ENCODE data around the gene SCNM1.
"Not testable (repeated sequence)": the region's sequence is repeated elsewhere in the genome, so short reads cannot be mapped to it uniquely, and the experiment has no call there.

SCNM1 gene

DNA sequence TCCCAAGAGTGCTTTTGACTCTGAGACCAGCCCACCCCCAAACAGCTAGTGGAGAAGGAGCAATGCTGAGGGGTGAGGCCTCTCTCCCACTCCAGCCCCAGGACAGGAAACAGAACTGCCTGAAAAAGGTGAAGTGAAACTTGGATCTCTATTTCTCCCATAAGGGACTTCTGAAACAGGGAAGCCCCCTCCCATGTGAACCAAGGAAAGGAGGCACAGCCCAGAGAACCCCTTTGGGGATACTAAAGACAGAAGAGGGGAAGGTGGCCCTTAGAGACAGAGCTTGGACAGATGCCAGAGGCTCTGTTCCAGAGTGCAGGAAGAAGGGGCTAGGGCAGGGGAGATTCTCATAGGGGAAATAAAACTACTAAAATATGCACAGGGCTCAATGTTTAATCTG is 6.6 kb upstream of the SCNM1 start:
- Mint-ChIP-seq H3K36me3 (peaks cover 58% of the 10 kb centered on the region), H3K27me3 (no peaks in the 10 kb centered on the region), H3K9me3 (no peaks in the 10 kb centered on the region), H3K4me3 (peak overlapping the region; percentile 41), H3K27ac (peak overlapping the region; percentile 94), H3K4me1 (peaks cover 75% of the 10 kb centered on the region)
- no peak for DNase-seq
- CTCF ChIA-PET: interaction anchor here (1.9 to 8.9 kb wide), 2 partner anchors 59 to 93 kb away, joined by 7 to 160 read pairs; no protein-coding TSS in a partner anchor

DNA sequence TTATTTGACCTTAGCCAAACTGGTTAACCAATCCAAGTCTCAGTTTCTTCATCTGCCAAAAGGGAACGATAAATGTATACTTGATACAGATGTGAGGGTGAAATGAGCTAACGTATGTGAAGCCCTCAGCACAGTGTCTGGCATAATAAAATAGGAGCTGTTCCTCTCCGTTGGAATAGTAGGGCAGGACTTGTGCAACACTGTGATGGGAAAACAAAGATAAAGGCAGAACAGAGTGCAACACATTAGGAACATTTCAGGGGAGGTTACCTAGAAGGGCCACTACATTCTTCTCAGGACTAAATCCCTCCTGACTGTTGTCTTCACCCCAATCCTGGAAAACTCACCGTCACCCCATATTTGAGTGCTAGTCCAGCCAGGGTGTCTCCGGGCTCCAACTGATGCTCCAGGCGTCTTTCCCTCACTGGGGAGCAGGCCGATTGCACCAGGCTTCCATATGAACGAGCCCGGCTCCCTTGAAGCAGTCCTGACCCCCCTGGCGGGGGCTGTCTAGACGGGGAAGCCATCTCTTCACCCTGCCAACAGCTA is 1.1 kb upstream of the SCNM1 start:
- CTCF ChIA-PET: interaction anchor here (0.9 to 1.0 kb wide), 2 partner anchors 65 to 140 kb away, joined by 3 read pairs; no protein-coding TSS in a partner anchor
- no peak for DNase-seq
- H3K36me3 Mint-ChIP-seq: peaks cover 63% of the 10 kb centered on the region
- H3K27me3 Mint-ChIP-seq: peaks cover 4% of the 10 kb centered on the region
- no peaks in the 10 kb centered on the region for H3K9me3 Mint-ChIP-seq
- H3K4me1 Mint-ChIP-seq: peaks cover 71% of the 10 kb centered on the region
- peak overlapping the region; percentile 86 for H3K4me3 Mint-ChIP-seq
- H3K27ac Mint-ChIP-seq: peak overlapping the region; percentile 93

DNA sequence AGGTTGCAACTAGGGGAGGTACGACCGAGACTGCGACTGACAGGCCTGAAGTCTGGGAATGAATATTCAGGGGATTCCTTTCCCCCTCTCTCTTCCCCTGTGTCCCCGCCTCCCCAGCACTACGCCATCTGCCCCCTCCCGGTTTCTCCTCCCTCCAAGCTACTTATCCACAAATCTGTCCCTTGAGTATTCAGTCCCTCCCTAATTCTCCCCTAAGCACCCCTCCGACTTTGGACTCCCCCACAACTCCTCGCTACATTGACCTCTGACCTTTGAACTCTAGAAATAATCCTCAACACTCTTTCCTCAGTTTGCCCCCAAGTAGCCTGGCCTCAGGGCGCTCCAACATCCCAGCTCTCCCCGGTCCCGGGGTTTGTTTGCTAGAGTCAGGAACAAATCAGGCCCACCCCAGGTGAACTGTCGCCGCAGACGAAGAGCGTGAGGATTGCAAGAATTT is 635 bp upstream of the SCNM1 start:
- Mint-ChIP-seq H3K4me1 (peaks cover 67% of the 10 kb centered on the region), H3K27ac (peak overlapping the region; percentile 93), H3K9me3 (no peaks in the 10 kb centered on the region), H3K36me3 (peaks cover 59% of the 10 kb centered on the region), H3K4me3 (peak overlapping the region; percentile 86), H3K27me3 (peaks cover 4% of the 10 kb centered on the region)
- DNase-seq: no peak
- CTCF ChIA-PET: interaction anchor here (0.9 to 1.0 kb wide), 2 partner anchors 66 to 141 kb away, joined by 3 read pairs; no protein-coding TSS in a partner anchor

DNA sequence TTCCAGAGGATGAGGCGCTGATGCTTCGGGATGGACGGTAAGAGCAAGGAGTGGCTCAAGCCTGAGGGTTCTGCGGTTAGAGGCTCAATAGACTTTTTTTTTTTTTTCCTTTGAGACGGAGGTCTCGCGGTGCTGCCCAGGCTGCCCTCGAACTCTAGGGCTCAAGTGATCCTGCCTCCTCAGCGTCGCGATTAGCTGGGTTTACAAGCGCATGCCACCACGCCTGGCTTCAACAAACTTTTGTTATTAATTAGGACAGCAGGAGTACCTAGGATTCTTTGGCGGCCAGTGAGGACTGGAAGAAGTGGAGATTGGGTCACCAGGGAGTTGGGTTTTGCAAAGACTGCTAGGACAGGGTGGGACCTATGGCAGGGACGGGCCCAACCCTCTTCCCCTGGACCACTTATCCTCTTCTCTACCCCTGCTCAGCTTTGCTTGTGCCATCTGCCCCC is 587 bp downstream of the SCNM1 start:
- peaks cover 4% of the 10 kb centered on the region for H3K27me3 Mint-ChIP-seq
- H3K36me3 Mint-ChIP-seq: peaks cover 50% of the 10 kb centered on the region

GRCh38 chr1:151167116-151167515 is 1.2 kb downstream of the SCNM1 start:
- peak overlapping the region; percentile 74 for H3K27ac Mint-ChIP-seq
- no peak for DNase-seq
- CTCF ChIA-PET: interaction anchor here (1.0 to 1.8 kb wide), 2 partner anchors 9 to 67 kb away, joined by 3 to 4 read pairs; partner anchors contain the start of gene TMOD4
- peak overlapping the region; percentile 86 for H3K4me3 Mint-ChIP-seq
- H3K36me3 Mint-ChIP-seq: peaks cover 45% of the 10 kb centered on the region
- H3K27me3 Mint-ChIP-seq: peaks cover 4% of the 10 kb centered on the region
- peaks cover 50% of the 10 kb centered on the region for H3K4me1 Mint-ChIP-seq
- H3K9me3 Mint-ChIP-seq: no peaks in the 10 kb centered on the region

More for the DNA sequence above, 587 bp downstream of the SCNM1 start:
- Mint-ChIP-seq H3K27ac (peak overlapping the region; percentile 93), H3K4me1 (peaks cover 56% of the 10 kb centered on the region), H3K4me3 (peak overlapping the region; percentile 86), H3K9me3 (no peaks in the 10 kb centered on the region)
- DNase-seq: no peak
- CTCF ChIA-PET: interaction anchor here (0.8 to 1.8 kb wide), 4 partner anchors 9 to 66 kb away, joined by 3 to 4 read pairs (median 4); partner anchors contain the start of genes TMOD4 and TNFAIP8L2

GRCh38 chr1:151171190-151171589 is 5.2 kb downstream of the SCNM1 start:
- H3K4me3 Mint-ChIP-seq: no peak overlapping the region
- H3K27me3 Mint-ChIP-seq: no peaks in the 10 kb centered on the region
- CTCF ChIA-PET: interaction anchor here (0.5 to 1.1 kb wide), 4 partner anchors 14 to 169 kb away, joined by 3 to 7 read pairs (median 3); no protein-coding TSS in a partner anchor
- H3K4me1 Mint-ChIP-seq: peaks cover 21% of the 10 kb centered on the region
- no peak overlapping the region for H3K27ac Mint-ChIP-seq
- DNase-seq: no peak
- peaks cover 39% of the 10 kb centered on the region for H3K36me3 Mint-ChIP-seq
- H3K9me3 Mint-ChIP-seq: no peaks in the 10 kb centered on the region

- Mint-ChIP-seq H3K4me1 (no peaks in the 10 kb centered on the region), H3K36me3 (peaks cover 43% of the 10 kb centered on the region), H3K27me3 (no peaks in the 10 kb centered on the region), H3K27ac (peak overlapping the region; percentile 30), H3K4me3 (no peak overlapping the region), H3K9me3 (no peaks in the 10 kb centered on the region)
- CTCF ChIA-PET: interaction anchor here (0.7 to 1.3 kb wide), 4 partner anchors 8 to 75 kb away, joined by 3 to 4 read pairs (median 4); no protein-coding TSS in a partner anchor
- DNase-seq: no peak
Measured at GRCh38 chr1:151175041-151175741, 9.2 kb downstream of the SCNM1 start.

- CTCF ChIA-PET: interaction anchor here (0.6 to 1.0 kb wide), 3 partner anchors 9 to 486 kb away, joined by 3 to 4 read pairs (median 4); no protein-coding TSS in a partner anchor
- peaks cover 49% of the 10 kb centered on the region for H3K36me3 Mint-ChIP-seq
Measured at GRCh38 chr1:151175863-151176262, 9.9 kb downstream of the SCNM1 start, which contains the start of gene TMOD4. Gene TMOD4, minus strand, starts transcription at chr1:151175981. Its CDS starts 1,106 bp downstream, at chr1:151174875.

DNA sequence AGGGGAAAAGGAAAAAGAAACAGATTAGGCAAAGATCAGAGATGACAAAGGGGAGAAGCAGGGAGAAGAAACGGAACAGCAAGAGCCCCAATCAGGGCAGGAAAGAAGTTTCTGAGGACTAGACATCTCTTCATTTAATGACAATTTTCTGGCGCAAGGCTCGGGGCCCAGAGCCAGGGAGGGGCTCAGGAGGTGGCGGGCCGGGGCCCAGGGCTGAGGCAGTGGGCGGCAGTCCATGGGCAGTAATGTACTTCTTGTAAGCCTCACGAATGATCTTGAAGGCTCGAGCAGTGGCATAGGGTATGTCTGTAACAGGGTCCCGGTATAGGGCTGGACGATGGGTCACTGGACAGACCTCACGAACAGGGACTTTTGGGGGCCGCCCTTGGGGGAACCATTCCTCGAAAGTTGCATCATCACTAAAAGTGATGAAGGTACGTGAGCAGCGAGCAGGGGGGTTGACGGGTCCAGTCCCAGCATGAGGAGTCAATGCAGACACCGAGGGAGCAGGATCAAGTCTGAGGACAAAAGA is 10.6 kb downstream of the SCNM1 start:
- Mint-ChIP-seq H3K9me3 (no peaks in the 10 kb centered on the region), H3K27me3 (no peaks in the 10 kb centered on the region), H3K4me1 (no peaks in the 10 kb centered on the region), H3K4me3 (no peak overlapping the region), H3K27ac (peak overlapping the region; percentile 47), H3K36me3 (peaks cover 55% of the 10 kb centered on the region)
- CTCF ChIA-PET: interaction anchor here (0.6 to 1.4 kb wide), 5 partner anchors 8 to 485 kb away, joined by 3 to 4 read pairs (median 4); partner anchors contain the start of genes LYSMD1 and SCNM1
- DNase-seq: no peak

More at GRCh38 chr1:151175863-151176262, 9.9 kb downstream of the SCNM1 start, which contains the start of gene TMOD4:
- Mint-ChIP-seq H3K4me1 (no peaks in the 10 kb centered on the region), H3K9me3 (no peaks in the 10 kb centered on the region), H3K4me3 (no peak within 1 kb of the TSS), H3K27ac (peak within 1 kb of the TSS; percentile 47), H3K27me3 (no peaks in the 10 kb centered on the region)
- DNase-seq: no peak

DNA sequence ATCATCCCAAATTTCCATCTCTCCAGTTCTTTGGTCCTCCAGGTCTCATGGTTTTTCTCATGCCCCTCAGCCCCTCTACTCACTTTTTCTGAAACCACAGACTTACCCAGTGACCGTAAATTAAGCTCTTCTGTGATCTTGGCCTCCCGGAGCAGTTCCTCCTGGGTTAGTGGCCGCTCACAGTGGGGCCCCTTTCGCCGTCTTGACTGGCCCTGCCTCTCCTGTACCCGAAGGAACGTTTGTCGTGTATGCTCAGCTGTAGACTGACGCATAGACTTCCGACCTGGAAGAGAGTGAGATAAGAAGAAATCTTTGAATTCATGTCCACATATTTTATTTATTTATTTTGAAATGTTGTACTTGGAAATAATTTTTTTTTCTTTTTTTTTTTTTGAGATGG is 18.3 kb downstream of the SCNM1 start:
- Mint-ChIP-seq H3K9me3 (no peaks in the 10 kb centered on the region), H3K36me3 (peaks cover 48% of the 10 kb centered on the region), H3K4me1 (peaks cover 19% of the 10 kb centered on the region), H3K4me3 (no peak overlapping the region), H3K27ac (no peak overlapping the region), H3K27me3 (no peaks in the 10 kb centered on the region)
- DNase-seq: no peak
- CTCF ChIA-PET: no interaction called here

DNA sequence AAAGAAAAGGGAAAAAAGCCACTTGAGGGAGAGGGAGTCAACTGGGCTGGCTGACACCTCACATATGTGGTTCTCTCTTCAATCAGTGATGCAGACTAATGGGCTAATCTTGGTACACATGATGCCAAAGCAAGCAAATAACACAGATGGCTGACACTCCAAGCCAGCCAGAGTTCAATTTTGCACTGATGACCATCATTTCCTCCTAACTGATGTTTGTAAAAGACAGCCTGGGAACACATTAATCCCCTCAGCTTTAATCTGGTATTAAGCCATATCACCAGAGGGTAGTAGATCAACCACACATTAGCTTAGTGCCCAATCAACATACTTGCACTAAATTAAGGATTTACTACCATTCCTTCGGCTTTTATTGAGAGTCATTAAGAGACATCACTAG is 21.3 kb downstream of the SCNM1 start:
- peaks cover 35% of the 10 kb centered on the region for H3K4me1 Mint-ChIP-seq
- CTCF ChIA-PET: interaction anchor here (1.4 kb wide), 1 partner anchor 63 kb away, joined by 3 read pairs; no protein-coding TSS in a partner anchor
- no peak overlapping the region for H3K27ac Mint-ChIP-seq
- peaks cover 33% of the 10 kb centered on the region for H3K36me3 Mint-ChIP-seq
- no peak overlapping the region for H3K4me3 Mint-ChIP-seq
- no peak for DNase-seq
- peaks cover 5% of the 10 kb centered on the region for H3K27me3 Mint-ChIP-seq
- no peaks in the 10 kb centered on the region for H3K9me3 Mint-ChIP-seq

DNA sequence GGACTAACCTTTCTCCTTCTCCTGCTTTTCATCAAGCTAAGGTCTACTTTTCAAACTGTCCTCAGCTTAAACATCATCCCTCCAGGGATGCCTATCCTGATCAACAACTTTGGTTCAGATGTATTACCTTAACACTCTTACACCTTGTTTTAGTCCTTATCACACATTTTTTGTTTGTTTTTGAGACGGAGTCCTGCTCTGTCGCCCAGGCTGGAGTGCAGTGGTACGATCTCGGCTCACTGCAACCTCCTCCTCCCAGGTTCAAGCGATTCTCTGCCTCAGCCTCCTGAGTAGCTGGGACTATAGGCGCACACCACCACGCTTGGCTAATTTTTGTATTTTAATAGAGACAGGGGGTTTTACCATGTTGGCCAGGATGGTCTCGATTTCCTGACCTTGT is 22.7 kb downstream of the SCNM1 start:
- peaks cover 22% of the 10 kb centered on the region for H3K36me3 Mint-ChIP-seq
- H3K9me3 Mint-ChIP-seq, H3K27ac Mint-ChIP-seq, DNase-seq: not testable (repeated sequence)
- peaks cover 35% of the 10 kb centered on the region for H3K4me1 Mint-ChIP-seq
- H3K4me3 Mint-ChIP-seq: peak overlapping the region; percentile 99
- H3K27me3 Mint-ChIP-seq: peaks cover 18% of the 10 kb centered on the region
- CTCF ChIA-PET: interaction anchor here (1.6 to 2.7 kb wide), 2 partner anchors 62 to 64 kb away, joined by 3 to 12 read pairs; no protein-coding TSS in a partner anchor

DNA sequence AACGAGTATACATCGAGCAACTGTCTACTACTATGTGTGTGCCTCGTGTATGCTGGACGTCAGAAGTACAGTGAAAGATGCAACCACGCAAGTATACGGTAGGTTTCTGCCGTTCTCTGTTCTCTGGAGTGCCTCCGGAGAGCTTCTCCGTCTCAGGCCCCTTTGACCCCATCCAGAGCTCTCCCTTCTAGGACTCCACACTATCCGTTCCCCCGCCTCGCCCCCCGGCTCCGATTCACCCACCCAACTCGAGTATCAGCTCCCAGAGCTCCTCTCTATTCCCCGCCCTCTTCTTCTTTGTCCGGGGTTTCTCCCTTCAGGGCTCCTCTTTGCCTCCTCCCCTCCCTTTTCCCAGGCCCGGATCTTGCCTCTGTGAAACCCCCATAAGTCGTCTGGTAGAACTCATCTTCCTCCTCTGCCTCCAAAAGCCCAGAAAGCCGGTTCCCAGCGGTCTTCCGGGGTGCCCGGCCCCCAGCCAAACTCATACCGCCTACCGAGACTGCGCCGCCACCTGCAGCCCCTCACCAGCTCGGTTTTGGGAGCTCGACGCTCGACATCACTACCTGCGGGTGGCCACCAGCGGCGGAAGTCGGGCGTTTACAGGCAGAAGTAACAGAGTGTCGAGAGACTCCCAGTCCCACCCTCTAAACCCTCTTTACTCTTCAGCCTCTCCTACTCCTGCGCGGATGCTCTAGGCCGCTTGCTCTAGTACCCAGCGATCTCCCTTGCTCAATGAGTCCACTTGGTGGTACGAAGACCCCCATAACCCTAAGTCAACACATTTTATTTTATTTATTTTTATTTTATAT is 23.9 kb downstream of the SCNM1 start, which contains the start of gene VPS72:
TSS of gene VPS72 (minus strand) at position 561 of the 809 bp plus-strand sequence. CDS start at position 485, 76 bp downstream.
- Mint-ChIP-seq H3K4me3 (peak within 1 kb of the TSS; percentile 99), H3K27ac (peak within 1 kb of the TSS; percentile 95), H3K9me3 (no peaks in the 10 kb centered on the region), H3K36me3 (peaks cover 14% of the 10 kb centered on the region), H3K27me3 (peaks cover 30% of the 10 kb centered on the region), H3K4me1 (peaks cover 35% of the 10 kb centered on the region)
- CTCF ChIA-PET: interaction anchor here (1.2 to 2.7 kb wide), 3 partner anchors 10 to 151 kb away, joined by 4 to 12 read pairs (median 5); no protein-coding TSS in a partner anchor
- peak; percentile 91 for DNase-seq

All from activated naive CD4-positive, alpha-beta T cell treated with anti-CD3 and anti-CD28 coated beads, Interleukin-2, amount 10 ng/mL, durations not matched to agents 7 days and 5 days (primary cell).